HS-5 (cell line): ENCODE measurements around the gene KRTAP10-11.

Source experiments
- DNase-seq: peaks from one replicate; pipeline ENCODE4 v3.0.0-alpha.2; 2012; ENCODE audit warnings: low read depth

Gene KRTAP10-11

GRCh38 chr21:44695641-44696040 lies 49.4 kb downstream of the KRTAP10-11 start:
- no peak for DNase-seq

- no peak for DNase-seq
These were observed 50.4 kb downstream of the KRTAP10-11 start for GRCh38 chr21:44696572-44696971.
